ENCODE measurements around the gene PCDH8. TPM values are rescaled to one million over a fixed set of nuclear protein-coding genes. Genes with fewer than 3 reads are reported as not detected.

Gene PCDH8
- total RNA-seq, 4 donors from 2014 or later, result not detected

DNA sequence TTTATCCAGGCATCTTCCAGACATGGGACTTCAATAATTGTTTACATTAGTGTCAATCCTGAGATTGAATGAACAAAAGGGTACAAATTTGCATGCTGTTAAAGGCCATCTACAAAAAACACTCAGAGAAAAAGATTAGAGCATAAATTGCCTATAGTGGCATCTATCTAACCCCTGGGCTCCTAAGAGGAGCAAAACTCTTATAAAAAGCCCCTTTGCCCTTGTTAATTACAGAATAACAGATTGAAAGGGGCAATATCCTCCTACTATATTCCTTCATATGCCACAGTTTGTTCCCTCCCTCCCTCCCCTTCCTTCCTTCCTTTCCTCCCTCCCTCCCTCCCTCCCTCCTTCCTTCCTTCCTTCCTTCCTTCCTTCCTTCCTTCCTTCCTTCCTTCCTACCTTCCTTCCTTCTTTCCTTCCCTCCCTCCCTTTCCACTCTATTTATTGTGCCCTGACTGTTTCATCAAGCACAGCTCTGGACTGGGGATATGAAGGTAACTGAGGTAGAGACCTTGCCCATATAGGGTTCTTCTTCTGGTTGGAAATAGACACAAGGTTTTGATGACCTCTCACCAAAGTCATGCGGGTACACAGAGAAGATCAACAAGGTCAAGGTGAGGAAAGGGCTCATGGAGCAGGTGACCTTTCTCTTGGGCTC, 49.5 kb downstream of the PCDH8 start:
- Histone ChIP-seq H3K4me1 (no peaks in the 10 kb centered on the region), H3K4me3 (no peak overlapping the region), H3K27me3 (peaks cover 0 to 3% (median 0%) of the 10 kb centered on the region in 4 donors), H3K36me3 (no peaks in the 10 kb centered on the region), H3K27ac (no peak overlapping the region), H3K9me3 (no peaks in the 10 kb centered on the region)
- intact Hi-C loops (cut with DNase I), result no loop called here
- DNase-seq, result no peak
- TF ChIP-seq, protein P1, sequence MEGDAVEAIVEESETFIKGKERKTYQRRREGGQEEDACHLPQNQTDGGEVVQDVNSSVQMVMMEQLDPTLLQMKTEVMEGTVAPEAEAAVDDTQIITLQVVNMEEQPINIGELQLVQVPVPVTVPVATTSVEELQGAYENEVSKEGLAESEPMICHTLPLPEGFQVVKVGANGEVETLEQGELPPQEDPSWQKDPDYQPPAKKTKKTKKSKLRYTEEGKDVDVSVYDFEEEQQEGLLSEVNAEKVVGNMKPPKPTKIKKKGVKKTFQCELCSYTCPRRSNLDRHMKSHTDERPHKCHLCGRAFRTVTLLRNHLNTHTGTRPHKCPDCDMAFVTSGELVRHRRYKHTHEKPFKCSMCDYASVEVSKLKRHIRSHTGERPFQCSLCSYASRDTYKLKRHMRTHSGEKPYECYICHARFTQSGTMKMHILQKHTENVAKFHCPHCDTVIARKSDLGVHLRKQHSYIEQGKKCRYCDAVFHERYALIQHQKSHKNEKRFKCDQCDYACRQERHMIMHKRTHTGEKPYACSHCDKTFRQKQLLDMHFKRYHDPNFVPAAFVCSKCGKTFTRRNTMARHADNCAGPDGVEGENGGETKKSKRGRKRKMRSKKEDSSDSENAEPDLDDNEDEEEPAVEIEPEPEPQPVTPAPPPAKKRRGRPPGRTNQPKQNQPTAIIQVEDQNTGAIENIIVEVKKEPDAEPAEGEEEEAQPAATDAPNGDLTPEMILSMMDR (IDR thresholded peaks at IDR 0.05), result no peak
- TF ChIP-seq POLR2A (IDR thresholded peaks at IDR 0.05), result no peak
- 0% methylated on average over 1 of the region's 1 CpG for WGBS, 2 donors

DNA sequence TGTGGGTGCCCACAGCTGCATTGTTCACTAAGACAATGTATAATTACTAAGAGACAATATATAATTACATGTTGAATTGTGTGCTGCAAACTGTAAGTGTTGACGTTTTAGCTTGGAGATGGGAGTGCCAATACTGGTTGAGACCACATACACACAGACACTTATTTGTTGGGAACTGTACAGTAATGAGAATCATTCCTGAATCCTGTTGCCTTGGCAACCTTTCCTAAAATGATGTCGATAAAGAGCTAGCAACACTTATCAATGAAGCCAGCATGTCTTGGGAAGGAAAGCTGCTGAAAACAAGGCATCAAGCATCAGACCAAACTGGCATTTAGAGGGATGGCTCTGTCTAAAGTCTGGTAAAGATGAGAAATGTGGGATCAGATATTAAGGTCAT, 51.3 kb downstream of the PCDH8 start:
- Histone ChIP-seq H3K36me3 (no peaks in the 10 kb centered on the region), H3K9me3 (no peaks in the 10 kb centered on the region), H3K4me1 (no peaks in the 10 kb centered on the region), H3K27ac (no peak overlapping the region), H3K27me3 (peaks cover 0 to 3% (median 0%) of the 10 kb centered on the region in 4 donors), H3K4me3 (no peak overlapping the region)
- no peak for TF ChIP-seq POLR2A (IDR thresholded peaks at IDR 0.05)
- TF ChIP-seq, protein P1 (IDR thresholded peaks at IDR 0.05), result no peak
- intact Hi-C loops (cut with DNase I), result no loop called here
- no peak for DNase-seq
- 56 to 83% methylated on average over 2 of the region's 2 CpGs for WGBS, 2 donors

DNA sequence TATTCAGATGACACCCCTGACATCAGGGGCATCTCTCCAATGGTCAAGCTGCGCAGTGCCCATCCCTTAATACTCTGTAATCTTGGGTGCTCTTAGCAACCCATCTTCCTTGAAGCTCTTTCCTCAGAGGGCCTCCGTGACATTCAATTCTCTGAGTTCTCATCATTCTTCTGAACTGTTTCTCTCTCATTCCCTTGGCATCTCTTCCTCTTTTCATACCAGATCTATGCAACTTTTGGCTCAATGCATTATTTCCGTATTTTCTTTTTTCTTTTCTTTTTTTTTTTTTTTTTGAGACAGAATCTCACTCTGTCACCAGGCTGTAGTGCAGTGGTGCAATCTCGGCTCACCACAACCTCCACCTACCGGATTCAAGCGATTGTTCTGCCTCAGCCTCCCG, 53.9 kb downstream of the PCDH8 start:
- WGBS, 2 donors, result 76 to 80% methylated on average over 6 to 7 of the region's 7 CpGs

DNA sequence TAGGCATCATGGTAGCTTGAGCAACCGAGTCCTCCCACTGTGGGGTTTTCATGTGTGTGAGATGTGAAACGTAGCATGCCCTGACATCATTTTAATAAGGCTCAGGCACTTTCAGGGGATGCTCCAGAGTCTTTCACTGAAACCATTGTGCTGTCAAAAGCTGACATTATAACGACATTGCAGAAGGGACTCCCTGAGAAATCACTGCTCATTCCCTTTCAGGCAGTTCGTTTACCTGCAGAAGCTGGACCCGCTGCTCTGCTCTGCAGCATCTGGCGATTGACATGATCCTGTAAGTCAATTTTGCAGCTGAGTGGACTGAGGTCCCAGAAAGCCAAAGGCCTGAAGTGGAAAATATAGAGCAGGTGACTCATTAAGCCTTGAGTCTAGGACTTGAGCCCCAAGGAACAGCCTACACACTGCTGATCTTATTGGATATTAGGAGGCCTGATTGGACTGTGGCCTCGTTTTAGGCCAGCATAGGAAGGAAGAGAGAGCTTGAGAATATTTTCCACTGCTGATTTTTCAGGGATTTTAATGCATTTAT, 54.9 kb downstream of the PCDH8 start:
- no peak for DNase-seq

More for the DNA sequence above, 53.9 kb downstream of the PCDH8 start:
- DNase-seq, result no peak
- Histone ChIP-seq H3K4me1 (no peaks in the 10 kb centered on the region), H3K36me3 (no peaks in the 10 kb centered on the region), H3K4me3 (no peak overlapping the region), H3K9me3 (no peaks in the 10 kb centered on the region), H3K27me3 (peaks cover 0 to 6% (median 0%) of the 10 kb centered on the region in 4 donors), H3K27ac (no peak overlapping the region)
- intact Hi-C loops (cut with DNase I), result no loop called here
- TF ChIP-seq POLR2A (IDR thresholded peaks at IDR 0.05), result no peak
- TF ChIP-seq, protein P1 (IDR thresholded peaks at IDR 0.05), result no peak

More for the DNA sequence above, 54.9 kb downstream of the PCDH8 start:
- Histone ChIP-seq H3K4me3 (no peak overlapping the region), H3K27ac (no peak overlapping the region), H3K9me3 (no peaks in the 10 kb centered on the region), H3K27me3 (peaks cover 0 to 6% (median 0%) of the 10 kb centered on the region in 4 donors), H3K36me3 (no peaks in the 10 kb centered on the region), H3K4me1 (no peaks in the 10 kb centered on the region)
- WGBS, 2 donors, result 61 to 68% methylated on average over 7 of the region's 7 CpGs
- intact Hi-C loops (cut with DNase I), result no loop called here
- TF ChIP-seq POLR2A (IDR thresholded peaks at IDR 0.05), result no peak
- TF ChIP-seq, protein P1 (IDR thresholded peaks at IDR 0.05), result no peak

Small RNA genes within 50 kb of the gene (small RNA-seq; reads per million reads assigned to genes)
- gene MIR759, result 0 reads per million in 4 donors

Other genes starting within 250 kb of the PCDH8 start
- gene HNRNPA1L2, start 206.2 kb downstream of the PCDH8 start, total RNA-seq, result 1 to 10 TPM; 1.9 to 6.9 (median 2.3) TPM
- gene SUGT1, start 195.8 kb downstream of the PCDH8 start, total RNA-seq, result 10 to 100 TPM; 22.1 to 35.8 (median 30.7) TPM
- gene CNMD, start 108.8 kb downstream of the PCDH8 start, total RNA-seq, result not detected
- 1 to 10 TPM in 1 of 4 donors, under 1 TPM in 1, not detected in 2; 0.18 to 1.7 TPM for gene OLFM4, start 180.2 kb upstream of the PCDH8 start, total RNA-seq

Data from esophagus squamous epithelium (tissue), 5 donors.